Measurements from ENCODE around the gene ZNF532. TPM values are rescaled to one million over a fixed set of nuclear protein-coding genes. Genes with fewer than 3 reads are reported as not detected.

The ZNF532 gene
- polyA plus RNA-seq, 1 donor (not counting 4 experiments of a cell fraction or from before 2014, with no cell fraction given) = 31.5 TPM

DNA sequence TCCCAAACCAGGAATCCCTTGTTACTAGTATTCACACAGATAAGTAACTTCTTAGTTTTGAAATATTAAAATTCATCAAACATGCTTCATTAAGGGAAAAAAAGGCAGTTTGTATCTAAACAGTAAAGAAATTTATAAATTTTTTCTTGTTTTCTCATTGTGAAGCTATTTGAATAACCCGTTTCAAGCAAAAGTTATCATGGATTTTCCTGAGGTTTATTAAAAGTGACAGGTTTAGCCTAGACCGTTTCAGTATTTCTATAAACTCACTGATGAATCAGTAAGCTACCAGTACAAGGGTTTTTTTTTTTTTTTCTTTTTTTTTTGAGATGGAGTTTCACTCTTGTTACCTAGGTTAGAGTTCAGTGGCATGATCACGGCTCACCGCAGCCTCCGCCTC, 20.0 kb downstream of the ZNF532 start:
- Histone ChIP-seq H3K4me1 (ENCODE audit: control insufficient read depth, extremely low read depth, insufficient read depth, low read length) (no peaks in the 10 kb centered on the region), H3K4me3 (ENCODE audit: control insufficient read depth in 2 of 3, extremely low read depth in 1 of 3, insufficient read depth in 2 of 3, low read depth in 1 of 3, low read length in 3 of 3) (no peak overlapping the region), H3K9me1 (ENCODE audit: control insufficient read depth, extremely low read depth, insufficient read depth, low read length) (no peaks in the 10 kb centered on the region), H3K79me2 (ENCODE audit: control insufficient read depth, insufficient read depth, low read length) (peaks cover 3% of the 10 kb centered on the region), H2AFZ (ENCODE audit: control insufficient read depth, low read length) (no peak overlapping the region), H3K36me3 (ENCODE audit: control insufficient read depth in 2 of 2, extremely low read depth in 1 of 2, insufficient read depth in 2 of 2, low read length in 2 of 2) (peaks cover 3 to 5% of the 10 kb centered on the region in 2 experiments), H4K20me1 (ENCODE audit: control insufficient read depth, extremely low read depth, insufficient read depth, low read length) (no peaks in the 10 kb centered on the region), H3K9me3 (ENCODE audit: control insufficient read depth, low read depth, low read length) (no peaks in the 10 kb centered on the region), H3K27me3 (ENCODE audit: control insufficient read depth, extremely low read depth, insufficient read depth, low read length) (no peaks in the 10 kb centered on the region), H3K9ac (ENCODE audit: control insufficient read depth, extremely low read depth, insufficient read depth, low read length) (no peak overlapping the region), H3K4me2 (ENCODE audit: control insufficient read depth, extremely low read depth, insufficient read depth, low read depth, low read length) (no peak overlapping the region), H3K27ac (ENCODE audit: control insufficient read depth, insufficient read depth, low read length) (no peak overlapping the region)
- FAIRE-seq (no peak), DNase-seq (ENCODE audit: low read depth, low spot score) (no peak)
- dilution Hi-C loops (cut with MboI; ENCODE audit: extremely low pct_ligation_motif_present, low sequenced_read_pairs) = no loop called here
- TF ChIP-seq EZH2 (IDR thresholded peaks at IDR 0.05; ENCODE audit: low read length) = no peak
- TF ChIP-seq, protein P1, sequence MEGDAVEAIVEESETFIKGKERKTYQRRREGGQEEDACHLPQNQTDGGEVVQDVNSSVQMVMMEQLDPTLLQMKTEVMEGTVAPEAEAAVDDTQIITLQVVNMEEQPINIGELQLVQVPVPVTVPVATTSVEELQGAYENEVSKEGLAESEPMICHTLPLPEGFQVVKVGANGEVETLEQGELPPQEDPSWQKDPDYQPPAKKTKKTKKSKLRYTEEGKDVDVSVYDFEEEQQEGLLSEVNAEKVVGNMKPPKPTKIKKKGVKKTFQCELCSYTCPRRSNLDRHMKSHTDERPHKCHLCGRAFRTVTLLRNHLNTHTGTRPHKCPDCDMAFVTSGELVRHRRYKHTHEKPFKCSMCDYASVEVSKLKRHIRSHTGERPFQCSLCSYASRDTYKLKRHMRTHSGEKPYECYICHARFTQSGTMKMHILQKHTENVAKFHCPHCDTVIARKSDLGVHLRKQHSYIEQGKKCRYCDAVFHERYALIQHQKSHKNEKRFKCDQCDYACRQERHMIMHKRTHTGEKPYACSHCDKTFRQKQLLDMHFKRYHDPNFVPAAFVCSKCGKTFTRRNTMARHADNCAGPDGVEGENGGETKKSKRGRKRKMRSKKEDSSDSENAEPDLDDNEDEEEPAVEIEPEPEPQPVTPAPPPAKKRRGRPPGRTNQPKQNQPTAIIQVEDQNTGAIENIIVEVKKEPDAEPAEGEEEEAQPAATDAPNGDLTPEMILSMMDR (optimal IDR thresholded peaks at IDR 0.05 in 1 of 3, IDR thresholded peaks at IDR 0.05 in 1 of 3, conservative IDR thresholded peaks at IDR 0.05 in 1 of 3; ENCODE audit: extremely low read depth in 1 of 3, insufficient read depth in 2 of 3, low read length in 3 of 3) = no peak

DNA sequence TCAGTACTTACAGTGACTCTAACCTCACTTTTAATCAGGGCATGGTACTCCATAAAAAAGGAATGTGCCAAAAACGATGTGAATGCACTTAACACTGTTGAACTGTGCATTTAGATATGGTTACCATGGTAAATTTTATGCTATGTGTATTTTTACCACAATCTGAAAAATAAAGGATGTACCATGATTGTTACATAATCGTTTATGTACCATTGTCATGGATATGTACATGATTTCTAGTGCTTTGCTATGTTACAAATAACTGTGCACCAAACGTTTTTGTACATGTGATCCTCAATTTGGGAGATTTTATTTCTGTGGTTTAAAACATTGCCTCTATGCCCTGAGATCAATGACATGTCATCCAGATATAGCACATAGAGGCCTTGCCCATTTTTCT, 21.8 kb downstream of the ZNF532 start:
- H3K4me2 ChIP-seq (ENCODE audit: control insufficient read depth, extremely low read depth, insufficient read depth, low read depth, low read length) = no peak overlapping the region
- no peaks in the 10 kb centered on the region for H4K20me1 ChIP-seq (ENCODE audit: control insufficient read depth, extremely low read depth, insufficient read depth, low read length)
- no peak for TF ChIP-seq EZH2 (IDR thresholded peaks at IDR 0.05; ENCODE audit: low read length)
- TF ChIP-seq, protein P1 (optimal IDR thresholded peaks at IDR 0.05 in 1 of 3, IDR thresholded peaks at IDR 0.05 in 1 of 3, conservative IDR thresholded peaks at IDR 0.05 in 1 of 3; ENCODE audit: extremely low read depth in 1 of 3, insufficient read depth in 2 of 3, low read length in 3 of 3) = no peak
- H3K9me3 ChIP-seq (ENCODE audit: control insufficient read depth, low read depth, low read length) = no peaks in the 10 kb centered on the region
- H3K79me2 ChIP-seq (ENCODE audit: control insufficient read depth, insufficient read depth, low read length) = no peaks in the 10 kb centered on the region
- no peaks in the 10 kb centered on the region for H3K9me1 ChIP-seq (ENCODE audit: control insufficient read depth, extremely low read depth, insufficient read depth, low read length)
- no peaks in the 10 kb centered on the region for H3K27me3 ChIP-seq (ENCODE audit: control insufficient read depth, extremely low read depth, insufficient read depth, low read length)
- no peak overlapping the region for H3K4me3 ChIP-seq (ENCODE audit: control insufficient read depth in 2 of 3, extremely low read depth in 1 of 3, insufficient read depth in 2 of 3, low read depth in 1 of 3, low read length in 3 of 3)
- no peak overlapping the region for H2AFZ ChIP-seq (ENCODE audit: control insufficient read depth, low read length)
- DNase-seq (ENCODE audit: low read depth, low spot score) = no peak
- H3K9ac ChIP-seq (ENCODE audit: control insufficient read depth, extremely low read depth, insufficient read depth, low read length) = no peak overlapping the region
- no peaks in the 10 kb centered on the region for H3K4me1 ChIP-seq (ENCODE audit: control insufficient read depth, extremely low read depth, insufficient read depth, low read length)
- dilution Hi-C loops (cut with MboI; ENCODE audit: extremely low pct_ligation_motif_present, low sequenced_read_pairs) = no loop called here
- no peak for FAIRE-seq
- H3K36me3 ChIP-seq (ENCODE audit: control insufficient read depth in 2 of 2, extremely low read depth in 1 of 2, insufficient read depth in 2 of 2, low read length in 2 of 2) = peaks cover 3 to 5% of the 10 kb centered on the region in 2 experiments
- H3K27ac ChIP-seq (ENCODE audit: control insufficient read depth, insufficient read depth, low read length) = no peak overlapping the region

All from keratinocyte (primary cell).